Colonic mucosa (tissue), 4 donors: ENCODE results near the gene GLRX. TPM values are rescaled to one million over a fixed set of nuclear protein-coding genes. Genes with fewer than 3 reads are reported as not detected.
"Not testable (repeated sequence)": the region's sequence is repeated elsewhere in the genome, so short reads cannot be mapped to it uniquely, and the experiment has no call there.

Source experiments
- DNase-seq: peaks from one replicate; pipeline ENCODE4 v3.0.0-alpha.2; 2020
- H3K27ac ChIP-seq: fragments of 200-600 bp; one replicate; pipeline ENCODE4 v1.8.0; 2021
- H3K27me3 ChIP-seq: fragments of 200-600 bp; one replicate; pipeline ENCODE4 v1.8.0; 2021
- H3K36me3 ChIP-seq: fragments of 200-600 bp; one replicate; pipeline ENCODE4 v1.8.0; 2021
- H3K4me1 ChIP-seq: fragments of 200-600 bp; one replicate; pipeline ENCODE4 v1.8.0; 2021; ENCODE audit warnings: mild to moderate bottlenecking
- H3K4me3 ChIP-seq: fragments of 200-600 bp; one replicate; pipeline ENCODE4 v1.8.0; 2021
- H3K9ac ChIP-seq, 2 donors: one replicate each; pipeline ENCODE4 v1.7.0; 2013; ENCODE audit warnings: control low read depth in 2 of 2, low read depth in 2 of 2, low read length in 2 of 2
- H3K9me3 ChIP-seq: fragments of 200-600 bp; one replicate; pipeline ENCODE4 v1.8.0; 2021
- CTCF ChIP-seq: fragments of 200-600 bp; IDR thresholded peaks from one replicate; pipeline ENCODE4 v1.8.0; 2022; ENCODE audit warnings: antibody characterized with exemption, mild to moderate bottlenecking
- intact Hi-C: fragments of 100-400 bp; cut with DNase I; formaldehyde crosslinking; loops from one replicate; pipeline ENCODE4 v1.14.1; 2022
- total RNA-seq, 2 donors: library from RNA; stranded (reverse); fragmentation: NEBNext Ultra II Directional in 1 of 2; extraction: Animal tissue kit (Norgen Biotek cat#: 25700) in 1 of 2; gene quantifications; one replicate each; pipeline ENCODE4 v1.2.1, GENCODE V29; 2021
- donor health status: healthy.
- donor health status: DM: no; HTN: no; CAD: no.
- donor health status: DM: no; HTN: no; CAD: no.

The GLRX gene
- total RNA-seq, 2 donors from 2014 or later = 52.8 to 89.6 TPM

- Histone ChIP-seq H3K27me3 (no peaks in the 10 kb centered on the region), H3K4me3 (peak overlapping the region; percentile 13), H3K36me3 (no peaks in the 10 kb centered on the region), H3K27ac (peak overlapping the region; percentile 76), H3K9ac (peak overlapping the region; percentile 25 to 63), H3K4me1 (peaks cover 11% of the 10 kb centered on the region), H3K9me3 (no peaks in the 10 kb centered on the region)
- no peak for TF ChIP-seq CTCF
- intact Hi-C loops = no loop called here
- no peak for DNase-seq
Observed at GRCh38 chr5:95818181-95819147, 4.1 kb downstream of the GLRX start.

GRCh38 chr5:95817430-95817829 is 5.1 kb downstream of the GLRX start:
- peak; percentile 73 for DNase-seq
- peak overlapping the region in 1 of 2 donors; percentile 63 for H3K9ac ChIP-seq
- H3K9me3 ChIP-seq = no peaks in the 10 kb centered on the region
- peaks cover 11% of the 10 kb centered on the region for H3K4me1 ChIP-seq
- peak overlapping the region; percentile 76 for H3K27ac ChIP-seq
- no peaks in the 10 kb centered on the region for H3K27me3 ChIP-seq
- intact Hi-C loops = no loop called here
- no peaks in the 10 kb centered on the region for H3K36me3 ChIP-seq
- TF ChIP-seq CTCF = no peak
- H3K4me3 ChIP-seq = peak overlapping the region; percentile 13

GRCh38 chr5:95816776-95817175 is 5.8 kb downstream of the GLRX start:
- Histone ChIP-seq H3K9ac (peak overlapping the region in 1 of 2 donors; percentile 63), H3K4me3 (no peak overlapping the region), H3K27me3 (no peaks in the 10 kb centered on the region), H3K36me3 (no peaks in the 10 kb centered on the region), H3K27ac (peak overlapping the region; percentile 76), H3K4me1 (peaks cover 11% of the 10 kb centered on the region), H3K9me3 (no peaks in the 10 kb centered on the region)
- intact Hi-C loops = no loop called here
- no peak for DNase-seq
- no peak for TF ChIP-seq CTCF

- no peak overlapping the region for H3K4me3 ChIP-seq
- TF ChIP-seq CTCF = no peak
- peak overlapping the region; percentile 76 for H3K27ac ChIP-seq
- intact Hi-C loops = no loop called here
- no peak for DNase-seq
- H3K27me3 ChIP-seq = no peaks in the 10 kb centered on the region
- H3K36me3 ChIP-seq = no peaks in the 10 kb centered on the region
- peaks cover 11% of the 10 kb centered on the region for H3K4me1 ChIP-seq
- peak overlapping the region in 1 of 2 donors; percentile 2 for H3K9ac ChIP-seq
- no peaks in the 10 kb centered on the region for H3K9me3 ChIP-seq
Observed at GRCh38 chr5:95816341-95816740, 6.2 kb downstream of the GLRX start.

GRCh38 chr5:95815155-95815729 is 7.3 kb downstream of the GLRX start:
- no peak overlapping the region for H3K27ac ChIP-seq
- H3K4me1 ChIP-seq = peaks cover 17% of the 10 kb centered on the region
- no peak overlapping the region for H3K9ac ChIP-seq
- intact Hi-C loops = no loop called here
- TF ChIP-seq CTCF = no peak
- no peak overlapping the region for H3K4me3 ChIP-seq
- no peak for DNase-seq
- H3K27me3 ChIP-seq = no peaks in the 10 kb centered on the region
- no peaks in the 10 kb centered on the region for H3K36me3 ChIP-seq
- H3K9me3 ChIP-seq = no peaks in the 10 kb centered on the region

- DNase-seq, intact Hi-C loops, H3K27ac ChIP-seq, H3K9me3 ChIP-seq, H3K27me3 ChIP-seq, H3K9ac ChIP-seq, H3K4me3 ChIP-seq, H3K36me3 ChIP-seq: not testable (repeated sequence)
- peaks cover 36% of the 10 kb centered on the region for H3K4me1 ChIP-seq
Observed at GRCh38 chr5:95813035-95813434, 9.5 kb downstream of the GLRX start.
